NT2/D1 (cell line): ENCODE data around the gene RBMS3.

Experiments used
- DNase-seq: peaks from one replicate; pipeline ENCODE4 v3.0.0-alpha.2; 2011; ENCODE audit warnings: low read depth, low spot score
- H3K27me3 ChIP-seq: 2 replicates; pipeline ENCODE4 v1.6.0; 2011; ENCODE audit warnings: mild to moderate bottlenecking; ENCODE audit not compliant: insufficient read length, insufficient read depth
- H3K36me3 ChIP-seq: 2 replicates; pipeline ENCODE4 v1.6.1; 2011; ENCODE audit warnings: mild to moderate bottlenecking, low read length, mixed read lengths; ENCODE audit not compliant: insufficient read depth, insufficient read length
- H3K4me1 ChIP-seq: 2 replicates; pipeline ENCODE4 v1.5.1; 2011; ENCODE audit not compliant: insufficient read depth, insufficient read length
- H3K4me3 ChIP-seq: 2 replicates; pipeline ENCODE4 v1.5.1; 2011; ENCODE audit warnings: low read depth; ENCODE audit not compliant: insufficient read length
- H3K9ac ChIP-seq: 2 replicates; pipeline ENCODE4 v1.6.0; 2011; ENCODE audit warnings: low read depth; ENCODE audit not compliant: insufficient read length
- H3K9me3 ChIP-seq: 2 replicates; pipeline ENCODE4 v1.5.1; 2011; ENCODE audit warnings: mild to moderate bottlenecking, low read length; ENCODE audit not compliant: insufficient read depth
- SUZ12 ChIP-seq: IDR thresholded peaks from 2 replicates; pipeline ENCODE4 v1.6.1; 2011; ENCODE audit not compliant: insufficient read length, insufficient read depth; ENCODE audit errors: extremely low read depth
- YY1 ChIP-seq: IDR thresholded peaks from 2 replicates; pipeline ENCODE4 v1.6.1; 2011; ENCODE audit not compliant: insufficient read length, insufficient read depth
- ZNF274 ChIP-seq: IDR thresholded peaks from 2 replicates; pipeline ENCODE4 v1.6.1; 2011; ENCODE audit warnings: mild to moderate bottlenecking, low read depth, low read length

Gene RBMS3

DNA sequence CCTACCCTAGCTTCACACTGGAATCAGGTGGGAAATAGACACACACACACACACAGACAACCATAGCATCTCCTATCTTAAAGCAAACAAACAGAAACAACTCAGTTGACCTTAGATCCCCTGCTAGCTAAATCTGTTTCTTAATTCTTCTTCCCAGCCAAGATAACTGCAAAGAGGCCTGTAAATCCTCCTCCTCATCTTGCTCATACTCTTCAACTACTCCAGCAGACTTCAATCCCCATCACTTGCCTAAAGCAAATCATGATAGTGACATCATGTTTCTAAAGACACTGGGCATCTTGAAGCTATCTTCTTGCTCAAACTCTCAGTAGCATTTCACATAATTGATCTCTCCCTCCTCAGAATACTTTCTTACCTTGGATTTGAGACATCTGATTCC lies 303.0 kb downstream of the RBMS3 start:
- Histone ChIP-seq H3K9me3 (no peaks in the 10 kb centered on the region), H3K4me3 (no peak overlapping the region), H3K4me1 (no peaks in the 10 kb centered on the region), H3K9ac (no peak overlapping the region), H3K36me3 (no peaks in the 10 kb centered on the region), H3K27me3 (no peaks in the 10 kb centered on the region)
- no peak for DNase-seq
- TF ChIP-seq SUZ12 (no peak), YY1 (no peak), ZNF274 (no peak)

DNA sequence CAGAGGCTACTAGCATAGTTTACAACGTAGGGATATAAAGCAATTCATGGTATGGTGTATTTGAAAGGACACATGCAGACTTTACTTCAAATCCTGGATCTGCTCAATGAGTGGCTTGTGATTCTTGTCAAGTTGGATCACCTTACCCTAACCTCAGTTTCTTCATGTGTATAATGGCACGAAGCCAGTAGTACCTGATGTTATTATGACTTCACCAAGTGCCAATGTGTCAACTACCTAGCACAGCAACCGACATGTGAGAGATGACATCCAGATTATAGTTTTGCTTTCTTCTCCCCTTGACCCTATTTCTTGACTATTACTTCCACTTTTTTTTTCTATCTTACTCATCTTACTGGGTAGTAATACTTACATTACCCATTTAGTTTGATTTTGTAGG lies 304.5 kb downstream of the RBMS3 start:
- no peak for DNase-seq
- H3K9ac ChIP-seq, result no peak overlapping the region
- no peak for TF ChIP-seq SUZ12
- no peak for TF ChIP-seq YY1
- no peak for TF ChIP-seq ZNF274
- no peaks in the 10 kb centered on the region for H3K9me3 ChIP-seq
- no peaks in the 10 kb centered on the region for H3K27me3 ChIP-seq
- no peak overlapping the region for H3K4me3 ChIP-seq
- no peaks in the 10 kb centered on the region for H3K4me1 ChIP-seq
- no peaks in the 10 kb centered on the region for H3K36me3 ChIP-seq

- Histone ChIP-seq H3K4me1 (no peaks in the 10 kb centered on the region), H3K9ac (no peak overlapping the region), H3K36me3 (no peaks in the 10 kb centered on the region), H3K4me3 (no peak overlapping the region), H3K9me3 (no peaks in the 10 kb centered on the region), H3K27me3 (no peaks in the 10 kb centered on the region)
- no peak for DNase-seq
- TF ChIP-seq SUZ12 (no peak), YY1 (no peak), ZNF274 (no peak)
These were observed 306.5 kb downstream of the RBMS3 start for GRCh38 chr3:29587340-29587739.

- Histone ChIP-seq H3K9ac (no peak overlapping the region), H3K36me3 (no peaks in the 10 kb centered on the region), H3K4me1 (no peaks in the 10 kb centered on the region), H3K27me3 (no peaks in the 10 kb centered on the region), H3K9me3 (no peaks in the 10 kb centered on the region), H3K4me3 (no peak overlapping the region)
- no peak for TF ChIP-seq YY1
- TF ChIP-seq SUZ12, result no peak
- TF ChIP-seq ZNF274, result no peak
- DNase-seq, result no peak
These were observed 309.1 kb downstream of the RBMS3 start for GRCh38 chr3:29590012-29590411.

DNA sequence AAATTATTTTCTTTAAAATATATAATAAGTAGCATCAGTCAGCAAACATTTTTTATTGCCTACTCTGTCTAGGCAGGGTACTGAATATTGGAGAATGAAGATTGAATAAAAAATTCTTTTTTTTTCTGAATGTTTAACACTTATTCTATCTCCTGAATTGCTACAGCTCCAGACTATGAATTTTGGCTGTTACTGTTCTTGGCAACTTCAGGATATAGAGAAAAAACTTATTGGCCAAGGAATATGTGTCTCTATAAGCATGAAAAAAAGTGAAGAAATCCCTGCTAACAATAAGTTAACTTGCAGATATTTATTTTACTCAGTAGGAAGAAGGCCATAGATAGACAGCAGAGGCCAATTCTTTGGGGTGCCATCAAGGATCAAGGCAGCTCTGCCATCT lies 309.6 kb downstream of the RBMS3 start:
- Histone ChIP-seq H3K4me1 (no peaks in the 10 kb centered on the region), H3K4me3 (no peak overlapping the region), H3K9ac (no peak overlapping the region), H3K9me3 (no peaks in the 10 kb centered on the region), H3K27me3 (no peaks in the 10 kb centered on the region), H3K36me3 (no peaks in the 10 kb centered on the region)
- DNase-seq, result no peak
- TF ChIP-seq ZNF274, result no peak
- TF ChIP-seq YY1, result no peak
- no peak for TF ChIP-seq SUZ12

DNA sequence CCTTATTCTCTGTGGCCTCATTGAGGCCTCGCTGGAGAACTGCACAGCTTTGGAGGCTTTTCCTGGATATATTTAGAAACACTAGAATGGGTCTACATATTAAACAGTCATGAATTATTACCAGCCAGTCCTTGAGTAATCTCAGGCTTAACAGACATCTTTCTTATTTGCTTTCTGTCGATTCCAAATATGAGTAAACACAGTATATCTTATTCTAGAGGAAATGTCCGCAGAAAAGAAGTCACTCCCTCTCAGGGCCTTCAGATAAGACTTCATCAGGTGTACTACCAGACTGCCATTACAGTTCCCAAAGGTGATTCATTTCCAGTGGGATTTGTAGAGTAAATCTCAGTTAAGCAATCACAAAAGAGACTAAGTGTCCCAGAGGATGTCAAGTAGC lies 310.7 kb downstream of the RBMS3 start:
- TF ChIP-seq YY1, result no peak
- TF ChIP-seq ZNF274, result no peak
- no peak for TF ChIP-seq SUZ12
- H3K4me3 ChIP-seq, result no peak overlapping the region
- no peak for DNase-seq
- H3K9me3 ChIP-seq, result no peaks in the 10 kb centered on the region
- H3K27me3 ChIP-seq, result no peaks in the 10 kb centered on the region
- H3K36me3 ChIP-seq, result no peaks in the 10 kb centered on the region
- no peak overlapping the region for H3K9ac ChIP-seq
- H3K4me1 ChIP-seq, result no peaks in the 10 kb centered on the region

- Histone ChIP-seq H3K36me3 (no peaks in the 10 kb centered on the region), H3K4me3 (no peak overlapping the region), H3K9ac (no peak overlapping the region), H3K9me3 (no peaks in the 10 kb centered on the region), H3K27me3 (no peaks in the 10 kb centered on the region), H3K4me1 (no peaks in the 10 kb centered on the region)
- no peak for DNase-seq
- TF ChIP-seq SUZ12, result no peak
- no peak for TF ChIP-seq YY1
- no peak for TF ChIP-seq ZNF274
These were observed 312.9 kb downstream of the RBMS3 start for GRCh38 chr3:29593802-29594201.

GRCh38 chr3:29594261-29594660 lies 313.4 kb downstream of the RBMS3 start:
- H3K36me3 ChIP-seq, result no peaks in the 10 kb centered on the region
- TF ChIP-seq YY1, result no peak
- TF ChIP-seq ZNF274, result no peak
- TF ChIP-seq SUZ12, result no peak
- DNase-seq, result no peak
- H3K9me3 ChIP-seq, result no peaks in the 10 kb centered on the region
- H3K4me3 ChIP-seq, result no peak overlapping the region
- H3K27me3 ChIP-seq, result no peaks in the 10 kb centered on the region
- no peaks in the 10 kb centered on the region for H3K4me1 ChIP-seq
- no peak overlapping the region for H3K9ac ChIP-seq
